IMR-90 (cell line): ENCODE measurements around the gene ADAMTSL5. TPM values are rescaled to one million over a fixed set of nuclear protein-coding genes. Genes with fewer than 3 reads are reported as not detected.

Source experiments
- ATAC-seq: fragments of 200-7000 bp; cut with Tn5 transposase; 2 replicates; pipeline ENCODE4 v1.9.1; 2020; ENCODE audit warnings: low read depth, mild to moderate bottlenecking, moderate library complexity
- BruUV-seq: library from RNA; stranded (reverse); fragments of 400-500 nt; replicated peaks from 2 replicates; lab custom pipeline; 2021; lab: Mats Ljungman, UMichigan
- CTCF ChIA-PET: fragments of 300-600 bp; formaldehyde crosslinking; extraction: SDS; loops from one replicate; lab custom pipeline; 2021; ENCODE audit warnings: antibody characterized with exemption; lab: Yijun Ruan, JAX
- POLR2A ChIA-PET: fragments of 300-600 bp; sonication (Branson Sonifier 250); formaldehyde crosslinking; loops from one replicate; lab custom pipeline; 2022; ENCODE audit warnings: antibody characterized with exemption; ENCODE audit not compliant: unreplicated experiment; lab: Charles Lee
- DNase-seq: peaks from one replicate; pipeline ENCODE4 v3.0.0; 2013
- H2AFZ ChIP-seq: replicated peaks from 2 replicates; pipeline ENCODE3; 2013; ENCODE audit warnings: low read length, mild to moderate bottlenecking; ENCODE audit not compliant: poor library complexity
- H2AK5ac ChIP-seq: 2 replicates; pipeline ENCODE4 v1.6.1; 2013; ENCODE audit warnings: low read depth, low read length, inconsistent platforms
- H2AK9ac ChIP-seq: replicated peaks from 2 replicates; pipeline ENCODE3; 2013; ENCODE audit warnings: mild to moderate bottlenecking, low read depth, low read length, moderate library complexity; ENCODE audit not compliant: poor library complexity
- H2BK120ac ChIP-seq: 2 replicates; pipeline ENCODE4 v1.6.1; 2013; ENCODE audit warnings: low read depth, low read length, inconsistent platforms
- H2BK15ac ChIP-seq: 3 replicates; pipeline ENCODE4 v1.6.1; 2013; ENCODE audit warnings: low read depth, low read length, inconsistent platforms
- H2BK20ac ChIP-seq: 2 replicates; pipeline ENCODE4 v1.6.1; 2013; ENCODE audit warnings: low read depth, mild to moderate bottlenecking, inconsistent platforms, low read length, moderate library complexity
- H2BK5ac ChIP-seq: 2 replicates; pipeline ENCODE4 v1.6.1; 2013; ENCODE audit warnings: mild to moderate bottlenecking, low read depth, low read length, inconsistent platforms; ENCODE audit not compliant: poor library complexity, severe bottlenecking
- H3K14ac ChIP-seq: replicated peaks from 2 replicates; pipeline ENCODE4 v1.6.1; 2013; ENCODE audit warnings: low read depth, low read length, inconsistent platforms
- H3K18ac ChIP-seq: 2 replicates; pipeline ENCODE4 v1.6.1; 2013; ENCODE audit warnings: low read depth, low read length, control low read depth
- H3K23ac ChIP-seq: 2 replicates; pipeline ENCODE4 v1.6.1; 2013; ENCODE audit warnings: low read depth, low read length, inconsistent platforms
- H3K27ac ChIP-seq: 2 replicates; pipeline ENCODE4 v1.5.1; 2013; ENCODE audit warnings: mild to moderate bottlenecking, control low read depth, low read length; ENCODE audit not compliant: insufficient read depth
- H3K27me3 ChIP-seq: 2 replicates; pipeline ENCODE4 v1.6.1; 2013; ENCODE audit warnings: low read length; ENCODE audit not compliant: control insufficient read depth, insufficient read depth
- H3K36me3 ChIP-seq: 2 replicates; pipeline ENCODE4 v1.6.1; 2013; ENCODE audit warnings: low read length, mixed read lengths; ENCODE audit not compliant: control insufficient read depth, insufficient read depth
- H3K4ac ChIP-seq: 2 replicates; pipeline ENCODE4 v1.6.1; 2013; ENCODE audit warnings: low read depth, low read length, inconsistent platforms
- H3K4me1 ChIP-seq: 2 replicates; pipeline ENCODE4 v1.6.1; 2013; ENCODE audit warnings: low read length, mixed read lengths; ENCODE audit not compliant: control insufficient read depth, insufficient read depth
- H3K4me2 ChIP-seq: 2 replicates; pipeline ENCODE4 v1.6.1; 2013; ENCODE audit warnings: low read depth, mild to moderate bottlenecking, control low read depth, low read length, moderate library complexity
- H3K4me3 ChIP-seq: 2 replicates; pipeline ENCODE4 v1.5.1; 2013; ENCODE audit warnings: low read depth, mild to moderate bottlenecking, control low read depth, low read length, moderate library complexity; ENCODE audit not compliant: insufficient read depth
- H3K56ac ChIP-seq: 2 replicates; pipeline ENCODE4 v1.6.1; 2013; ENCODE audit warnings: low read length, inconsistent platforms; ENCODE audit not compliant: insufficient read depth; ENCODE audit errors: extremely low read depth
- H3K79me1 ChIP-seq, 2 experiments: 2 replicates each; pipeline ENCODE4 v1.6.1; 2013; ENCODE audit warnings: low read length in 2 of 2, inconsistent platforms in 1 of 2, low read depth in 1 of 2
- H3K9ac ChIP-seq: 2 replicates; pipeline ENCODE4 v1.6.1; 2013; ENCODE audit warnings: low read depth, low read length, control low read depth
- H3K9me1 ChIP-seq: 2 replicates; pipeline ENCODE4 v1.6.1; 2013; ENCODE audit warnings: low read length, inconsistent platforms; ENCODE audit not compliant: insufficient read depth
- H3K9me3 ChIP-seq: 2 replicates; pipeline ENCODE4 v1.6.1; 2013; ENCODE audit warnings: low read length; ENCODE audit not compliant: control insufficient read depth, insufficient read depth
- H4K20me1 ChIP-seq: 2 replicates; pipeline ENCODE4 v1.6.1; 2013; ENCODE audit warnings: low read length, inconsistent platforms; ENCODE audit not compliant: insufficient read depth
- H4K5ac ChIP-seq: 2 replicates; pipeline ENCODE4 v1.6.1; 2013; ENCODE audit warnings: mild to moderate bottlenecking, low read depth, low read length, control low read depth
- H4K8ac ChIP-seq, 2 experiments: 2 replicates each; pipeline ENCODE4 v1.6.1; 2013; ENCODE audit warnings: low read depth in 2 of 2, low read length in 2 of 2, control low read depth in 1 of 2, inconsistent platforms in 1 of 2
- H4K91ac ChIP-seq: 2 replicates; pipeline ENCODE4 v1.6.1; 2013; ENCODE audit warnings: low read depth, low read length, inconsistent platforms; ENCODE audit not compliant: insufficient read depth
- BHLHE40 ChIP-seq: fragments of 150-350 bp; IDR thresholded peaks from 2 replicates; pipeline ENCODE4 v1.6.1; 2016; ENCODE audit warnings: mild to moderate bottlenecking, low read depth, low read length
- CEBPB ChIP-seq: IDR thresholded peaks from 2 replicates; pipeline ENCODE4 v1.6.1; 2012; ENCODE audit warnings: low read depth, low read length, improper control_type of control experiment
- CHD1 ChIP-seq: IDR thresholded peaks from 2 replicates; pipeline ENCODE4 v1.6.1; 2012; ENCODE audit warnings: low read depth, low read length, improper control_type of control experiment
- CTCF ChIP-seq: conservative IDR thresholded peaks from 2 replicates; pipeline ENCODE4 v1.5.1; 2012; ENCODE audit warnings: mild to moderate bottlenecking, low read depth, low read length, improper control_type of control experiment
- FOS ChIP-seq: fragments of 150-350 bp; IDR thresholded peaks from 2 replicates; pipeline ENCODE4 v1.6.1; 2016; ENCODE audit warnings: low read depth, low read length
- MAFK ChIP-seq: IDR thresholded peaks from 2 replicates; pipeline ENCODE4 v1.6.1; 2012; ENCODE audit warnings: low read depth, low read length, improper control_type of control experiment
- MAZ ChIP-seq: IDR thresholded peaks from 2 replicates; pipeline ENCODE4 v1.6.1; 2012; ENCODE audit warnings: low read depth, mild to moderate bottlenecking, low read length, improper control_type of control experiment, moderate library complexity, borderline replicate concordance
- MXI1 ChIP-seq: IDR thresholded peaks from 2 replicates; pipeline ENCODE4 v1.6.1; 2012; ENCODE audit warnings: low read depth, mild to moderate bottlenecking, low read length, moderate library complexity, borderline replicate concordance
- NFE2L2 ChIP-seq: fragments of 150-350 bp; IDR thresholded peaks from 2 replicates; pipeline ENCODE4 v1.6.1; 2016; ENCODE audit warnings: low read depth, mild to moderate bottlenecking, low read length
- POLR2A ChIP-seq: IDR thresholded peaks from 2 replicates; pipeline ENCODE4 v1.6.1; 2012; ENCODE audit warnings: mild to moderate bottlenecking, low read depth, low read length
- RAD21 ChIP-seq: IDR thresholded peaks from 2 replicates; pipeline ENCODE4 v1.6.1; 2012; ENCODE audit warnings: low read length, improper control_type of control experiment
- RCOR1 ChIP-seq: IDR thresholded peaks from 2 replicates; pipeline ENCODE4 v1.6.1; 2012; ENCODE audit warnings: mild to moderate bottlenecking, low read length, improper control_type of control experiment; ENCODE audit not compliant: insufficient replicate concordance
- SMC3 ChIP-seq: fragments of 150-350 bp; IDR thresholded peaks from 2 replicates; pipeline ENCODE4 v1.6.1; 2016; ENCODE audit warnings: low read depth, mild to moderate bottlenecking, antibody characterized with exemption, low read length, moderate library complexity
- USF2 ChIP-seq: fragments of 150-350 bp; IDR thresholded peaks from 2 replicates; pipeline ENCODE4 v1.6.1; 2017; ENCODE audit warnings: mild to moderate bottlenecking, antibody characterized with exemption, low read length, low read depth
- WGBS, 2 experiments: methylation state at CpG; one replicate each; pipeline versions ENCODE4 v1.1.5 to v1.1.7; 2013; ENCODE audit warnings: missing lambda C conversion rate in 2 of 2; ENCODE audit not compliant: insufficient read length in 1 of 2; ENCODE audit errors: extremely low coverage in 2 of 2; 5-methylcytosine and 5-hydroxymethylcytosine counted together
- dilution Hi-C: fragments of 300-500 bp; cut with HindIII; formaldehyde crosslinking; loops from one replicate; pipeline ENCODE4 v1.14.3; 2018; ENCODE audit warnings: low sequenced_read_pairs; ENCODE audit not compliant: unreplicated experiment
- in situ Hi-C: fragments of 300-500 bp; cut with MboI; formaldehyde crosslinking; loops from 3 replicates; pipeline ENCODE4 v1.14.3; 2019; ENCODE audit warnings: low sequenced_read_pairs, inconsistent platforms, mixed read lengths
- intact Hi-C: fragments of 100-400 bp; cut with micrococcal nuclease; formaldehyde crosslinking; loops from 2 replicates; pipeline ENCODE4 v1.10.0; 2022
- polyA plus RNA-seq, 3 experiments: library from polyadenylated mRNA; depleted of rRNA; stranded (reverse); fragments of >200 nt; gene quantifications; 2 replicates each; pipeline ENCODE4 v1.2.3, GENCODE V29; 2012; ENCODE audit warnings: low replicate concordance in 1 of 3
- total RNA-seq: library from RNA; depleted of rRNA; stranded (reverse); fragments of >200 nt; gene quantifications from 2 replicates; pipeline ENCODE4 v1.2.3, GENCODE V29; 2012

ADAMTSL5 gene
- total and polyA plus RNA-seq, 2 of the 4 experiments (the other 2 are of a cell fraction): 0.90 to 10.8 TPM

GRCh38 chr19:1505012-1505411 is 7.8 kb downstream of the ADAMTSL5 start (continued):
- TF ChIP-seq SMC3: no peak

- Histone ChIP-seq H2BK15ac (no peak overlapping the region), H2AK5ac (no peak overlapping the region), H3K14ac (no peak overlapping the region), H4K8ac (peak overlapping the region; percentile 19 to 35; a peak in 1 of 4 replicates), H3K56ac (no peak overlapping the region), H4K5ac (no peak overlapping the region; the same call in 1 of the 2 replicates), H4K20me1 (no peaks in the 10 kb centered on the region; the same call in 1 of the 2 replicates), H2AFZ (peak overlapping the region; percentile 71), H2BK20ac (no peak overlapping the region), H2BK5ac (no peak overlapping the region), H3K18ac (no peak overlapping the region), H3K9me3 (no peaks in the 10 kb centered on the region), H3K27me3 (peaks cover 7% of the 10 kb centered on the region; the same call in 1 of the 2 replicates), H2AK9ac (peak overlapping the region; percentile 76), H3K79me1 (no peaks in the 10 kb centered on the region), H3K23ac (no peak overlapping the region), H3K4me1 (peaks cover 5% of the 10 kb centered on the region), H3K4ac (no peak overlapping the region), H3K4me2 (no peak overlapping the region; the same call in 1 of the 2 replicates), H3K36me3 (peaks cover 8% of the 10 kb centered on the region), H4K91ac (no peak overlapping the region), H2BK120ac (no peak overlapping the region), H3K9ac (no peak overlapping the region), H3K27ac (no peak overlapping the region), H3K9me1 (no peaks in the 10 kb centered on the region; the same call in 1 of the 2 replicates), H3K4me3 (no peak overlapping the region)
- DNase-seq (no peak), ATAC-seq (no peak)
- no TSS peak for BruUV-seq
- dilution Hi-C loops (no loop called here), in situ Hi-C loops (no loop called here), intact Hi-C loops (no loop called here)
- 64% methylated on average over 7 of the region's 23 CpGs; no CpG with 5 or more reads in 1 of the 2 experiments for WGBS, 2 experiments
- POLR2A ChIA-PET: no interaction called here
- CTCF ChIA-PET: no interaction called here
- TF ChIP-seq CHD1 (no peak), CEBPB (no peak), USF2 (no peak), MAFK (no peak), POLR2A (no peak), MXI1 (no peak), SMC3 (no peak), MAZ (no peak), FOS (no peak), RAD21 (no peak), NFE2L2 (no peak), CTCF (no peak), RCOR1 (no peak), BHLHE40 (no peak)
Measured at GRCh38 chr19:1503925-1504773, 8.7 kb downstream of the ADAMTSL5 start.
